NCI-H345 (cell line): ENCODE results near the gene ZNF175.

ENCODE experiments used
- DNase-seq: peaks from one replicate; lab custom pipeline; 2025; lab: John Stamatoyannopoulos, UW

ZNF175 gene

GRCh38 chr19:51550848-51551672, 20.0 kb upstream of the ZNF175 start:
- DNase-seq = no peak

DNA sequence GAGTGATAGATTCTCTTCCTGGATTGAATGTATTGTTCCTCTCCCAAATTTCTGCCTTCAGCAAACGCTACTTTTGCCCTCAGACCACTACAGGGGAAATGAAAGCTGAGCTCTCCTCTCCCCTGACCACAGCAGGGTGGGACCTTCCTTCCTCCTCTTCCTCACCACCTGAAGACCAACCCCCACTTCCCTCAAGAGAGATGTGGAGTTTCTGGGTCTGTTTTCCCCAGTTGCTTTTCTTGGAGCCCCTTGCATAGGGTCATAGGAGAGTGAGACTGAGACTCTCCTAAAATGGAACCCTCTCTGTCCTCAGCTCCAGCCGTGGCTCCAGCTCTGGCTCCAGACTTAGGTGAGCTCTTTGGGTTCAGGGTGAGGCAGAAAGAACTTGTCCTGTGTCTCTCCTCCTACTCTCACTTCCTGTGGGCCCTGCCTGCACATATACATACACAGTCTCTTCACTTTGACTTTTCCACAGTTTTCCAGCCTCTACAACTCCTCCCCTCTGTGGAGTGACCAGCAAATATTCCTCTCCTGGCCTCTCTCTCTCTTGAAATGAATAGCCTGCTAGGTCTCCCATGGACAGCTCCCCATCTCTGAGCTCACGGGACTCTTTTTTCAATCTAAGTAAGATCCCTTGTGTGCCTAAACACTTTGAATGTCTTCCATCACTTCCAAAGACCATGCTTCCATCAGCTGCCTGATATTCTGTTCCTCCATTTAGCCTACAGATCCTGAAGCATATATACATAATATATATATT, 19.2 kb upstream of the ZNF175 start:
- no peak for DNase-seq

DNA sequence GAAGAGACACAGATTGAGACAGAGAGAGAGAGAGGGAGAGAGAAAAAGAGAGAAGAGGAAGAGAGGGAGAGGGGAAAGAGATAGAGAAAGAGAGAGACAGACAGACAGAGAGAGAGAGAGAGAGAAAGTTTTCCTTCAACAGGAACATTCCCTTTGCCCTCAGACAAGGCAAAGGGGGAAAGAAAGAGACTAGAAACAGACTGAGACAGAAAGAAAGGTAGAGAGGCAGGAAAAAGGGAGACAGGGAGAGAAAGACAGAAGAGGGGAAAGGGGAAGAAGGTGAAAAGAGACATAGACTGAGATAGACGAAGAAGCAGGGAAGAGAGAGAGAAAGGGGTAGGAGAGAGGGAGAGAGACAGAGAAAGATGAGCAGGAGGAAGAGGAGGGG, 18.5 kb upstream of the ZNF175 start:
- no peak for DNase-seq

- DNase-seq = no peak
Observed at GRCh38 chr19:51552996-51553725, 17.9 kb upstream of the ZNF175 start.

DNA sequence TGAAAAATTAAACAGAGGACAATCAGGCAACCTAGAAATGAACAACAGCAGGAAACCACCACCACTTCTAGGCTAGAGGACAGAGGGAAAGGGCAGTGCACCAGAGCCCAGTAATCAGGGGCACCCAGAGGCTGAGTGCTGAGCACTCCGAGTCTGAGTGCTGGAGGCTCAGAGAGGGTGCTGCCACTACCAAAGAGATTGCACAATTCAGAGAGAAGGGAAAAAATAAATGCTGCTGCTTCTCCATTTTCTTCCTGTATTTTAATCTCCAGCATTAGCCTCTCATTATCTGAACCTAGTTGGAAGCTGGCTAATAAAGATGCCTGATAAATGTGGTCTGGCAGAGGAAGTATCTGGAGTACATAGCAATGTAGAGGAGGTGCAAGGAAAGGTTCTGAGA, 11.8 kb upstream of the ZNF175 start:
- DNase-seq = no peak

GRCh38 chr19:51560339-51560738, 10.7 kb upstream of the ZNF175 start:
- DNase-seq = no peak

GRCh38 chr19:51564791-51565190, 6.3 kb upstream of the ZNF175 start:
- DNase-seq = no peak

GRCh38 chr19:51565583-51565982, 5.5 kb upstream of the ZNF175 start:
- DNase-seq = no peak

- no peak for DNase-seq
Observed at GRCh38 chr19:51566489-51567100, 4.5 kb upstream of the ZNF175 start.

GRCh38 chr19:51567583-51567982, 3.5 kb upstream of the ZNF175 start:
- DNase-seq = no peak

DNA sequence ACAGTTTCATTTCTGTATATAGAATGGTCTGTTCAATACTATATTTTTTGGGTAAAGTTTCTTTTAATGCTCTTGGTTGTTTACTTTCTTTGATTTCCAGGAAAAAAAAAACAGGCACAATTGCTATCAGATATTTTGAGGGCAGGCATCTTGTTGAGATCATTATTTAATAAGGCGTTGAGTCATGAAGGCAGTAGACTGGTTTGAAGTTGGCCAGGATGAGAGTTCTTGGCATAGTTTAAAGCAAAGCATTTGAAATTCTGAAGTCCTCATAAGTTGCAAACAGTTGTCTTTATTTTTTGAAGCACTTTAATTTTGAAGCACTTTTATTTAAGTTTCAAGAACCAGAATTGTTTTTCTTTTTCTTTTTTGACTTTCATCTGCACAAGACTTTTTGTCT, 2.6 kb upstream of the ZNF175 start:
- DNase-seq = no peak

DNA sequence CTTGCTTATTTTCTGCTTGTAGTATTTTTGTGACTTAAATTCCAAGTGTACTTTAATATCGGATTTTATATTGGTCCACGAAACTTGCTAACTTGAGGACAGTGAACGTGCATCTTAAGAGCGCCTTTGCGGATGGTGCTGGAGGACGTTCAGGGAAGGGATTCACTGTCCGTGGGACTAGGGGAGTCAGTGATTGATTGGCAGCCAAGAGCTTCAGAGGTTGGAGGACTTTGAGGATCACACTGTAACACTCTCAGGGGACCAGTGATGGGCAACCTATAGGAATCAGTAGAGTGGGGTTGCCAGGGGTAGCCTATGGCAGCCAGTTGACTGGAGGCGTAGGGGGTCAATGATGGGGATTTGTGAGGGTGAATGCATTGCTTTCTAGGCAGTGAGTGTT, 516 bp downstream of the ZNF175 start:
- no peak for DNase-seq

DNA sequence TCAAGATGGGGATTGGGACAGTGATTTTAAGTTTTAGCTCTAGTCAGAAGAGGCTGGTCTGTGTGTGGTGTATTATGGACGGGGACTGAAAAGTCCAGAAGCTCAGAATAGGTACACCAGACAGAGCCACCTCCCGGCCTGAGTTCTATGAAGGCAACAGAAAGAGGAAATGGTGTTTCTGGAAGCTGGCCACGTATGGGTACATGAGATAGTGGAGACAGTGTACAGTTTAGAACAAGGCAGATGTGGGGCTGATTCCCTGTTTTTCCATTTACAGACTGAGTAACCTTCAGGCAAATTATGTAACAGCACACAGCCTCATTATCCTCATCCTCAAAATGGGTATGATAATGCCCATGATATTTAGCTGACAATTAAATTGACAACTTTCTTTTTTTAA, 1.3 kb downstream of the ZNF175 start:
- DNase-seq = no peak

GRCh38 chr19:51572908-51573307, 1.8 kb downstream of the ZNF175 start:
- no peak for DNase-seq

GRCh38 chr19:51573331-51573730, 2.2 kb downstream of the ZNF175 start:
- no peak for DNase-seq

DNA sequence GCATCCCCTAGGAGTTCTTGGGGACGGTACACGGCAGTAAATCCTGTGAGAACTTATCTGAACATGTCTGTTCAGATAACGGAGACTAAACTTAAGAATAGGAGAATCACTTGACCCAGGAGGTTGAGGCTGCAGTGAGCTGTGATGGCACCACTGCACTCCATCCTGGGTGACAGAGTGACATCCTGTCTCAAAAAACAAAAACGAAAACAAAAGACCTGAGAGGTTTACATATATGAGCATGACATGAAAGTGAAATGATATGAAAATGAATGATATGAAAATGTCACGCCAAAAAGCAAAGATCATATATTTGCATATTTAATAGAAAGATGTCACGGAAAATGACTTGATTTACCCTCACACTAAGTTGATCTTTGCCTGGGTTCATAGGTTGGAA, 5.8 kb downstream of the ZNF175 start:
- no peak for DNase-seq

- DNase-seq = no peak
Observed at GRCh38 chr19:51586103-51586728, 15.1 kb downstream of the ZNF175 start.

DNA sequence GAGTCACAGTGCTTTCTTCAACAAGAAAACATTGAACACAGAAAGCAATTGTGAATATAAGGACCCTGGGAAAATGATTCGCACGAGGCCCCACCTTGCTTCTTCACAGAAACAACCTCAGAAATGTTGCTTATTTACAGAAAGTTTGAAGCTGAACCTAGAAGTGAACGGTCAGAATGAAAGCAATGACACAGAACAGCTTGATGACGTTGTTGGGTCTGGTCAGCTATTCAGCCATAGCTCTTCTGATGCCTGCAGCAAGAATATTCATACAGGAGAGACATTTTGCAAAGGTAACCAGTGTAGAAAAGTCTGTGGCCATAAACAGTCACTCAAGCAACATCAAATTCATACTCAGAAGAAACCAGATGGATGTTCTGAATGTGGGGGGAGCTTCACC, 15.7 kb downstream of the ZNF175 start:
- DNase-seq = no peak

DNA sequence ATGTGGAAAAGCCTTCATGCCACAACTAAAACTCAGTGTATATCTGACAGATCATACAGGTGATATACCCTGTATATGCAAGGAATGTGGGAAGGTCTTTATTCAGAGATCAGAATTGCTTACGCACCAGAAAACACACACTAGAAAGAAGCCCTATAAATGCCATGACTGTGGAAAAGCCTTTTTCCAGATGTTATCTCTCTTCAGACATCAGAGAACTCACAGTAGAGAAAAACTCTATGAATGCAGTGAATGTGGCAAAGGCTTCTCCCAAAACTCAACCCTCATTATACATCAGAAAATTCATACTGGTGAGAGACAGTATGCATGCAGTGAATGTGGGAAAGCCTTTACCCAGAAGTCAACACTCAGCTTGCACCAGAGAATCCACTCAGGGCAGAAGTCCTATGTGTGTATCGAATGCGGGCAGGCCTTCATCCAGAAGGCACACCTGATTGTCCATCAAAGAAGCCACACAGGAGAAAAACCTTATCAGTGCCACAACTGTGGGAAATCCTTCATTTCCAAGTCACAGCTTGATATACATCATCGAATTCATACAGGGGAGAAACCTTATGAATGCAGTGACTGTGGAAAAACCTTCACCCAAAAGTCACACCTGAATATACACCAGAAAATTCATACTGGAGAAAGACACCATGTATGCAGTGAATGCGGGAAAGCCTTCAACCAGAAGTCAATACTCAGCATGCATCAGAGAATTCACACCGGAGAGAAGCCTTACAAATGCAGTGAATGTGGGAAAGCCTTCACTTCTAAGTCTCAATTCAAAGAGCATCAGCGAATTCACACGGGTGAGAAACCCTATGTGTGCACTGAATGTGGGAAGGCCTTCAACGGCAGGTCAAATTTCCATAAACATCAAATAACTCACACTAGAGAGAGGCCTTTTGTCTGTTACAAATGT, 16.4 kb downstream of the ZNF175 start:
- DNase-seq = no peak

DNA sequence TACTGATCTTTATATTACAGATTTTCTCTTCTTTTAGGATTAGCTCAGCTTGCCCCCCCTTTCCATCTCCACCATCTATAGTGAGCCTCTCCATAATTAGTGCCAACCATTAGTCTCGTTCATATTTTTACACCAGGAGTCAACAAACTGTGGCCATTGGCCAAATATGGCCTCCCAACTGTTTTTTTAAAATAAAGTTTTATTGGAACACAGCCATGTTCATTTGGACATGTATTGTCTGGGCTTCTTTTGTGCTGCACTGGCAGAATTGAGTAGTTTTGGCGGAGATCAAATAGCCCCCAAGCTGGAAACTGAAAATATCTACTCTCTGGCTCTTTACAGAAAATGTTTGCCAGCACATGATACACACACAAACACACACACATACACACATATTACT, 18.4 kb downstream of the ZNF175 start:
- DNase-seq = no peak

DNA sequence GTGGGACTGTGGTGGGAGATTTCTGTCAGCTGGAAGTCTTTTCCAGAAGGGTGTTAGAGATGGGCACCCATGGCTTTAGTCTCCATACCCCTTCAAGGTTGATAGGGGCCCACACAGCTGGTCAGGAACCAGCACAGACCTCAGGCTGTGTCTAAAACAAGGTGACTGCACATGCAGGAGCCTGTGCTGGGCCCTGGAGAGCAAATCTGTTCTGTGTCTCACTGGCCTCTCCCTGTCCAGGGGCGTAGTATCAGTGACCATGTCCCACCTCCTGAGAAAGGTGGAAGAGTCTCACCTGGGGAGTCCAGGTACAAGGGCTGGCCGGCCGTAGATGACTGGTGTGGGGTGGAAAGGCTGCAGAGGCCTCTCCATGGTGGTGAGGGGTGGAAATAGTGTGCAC, 19.4 kb downstream of the ZNF175 start:
- no peak for DNase-seq
